DMS53 treated with DMSO at 0.1 percent for 48 hours (cell line): Measurements from ENCODE around the gene PALM.
"Not testable (repeated sequence)": the region's sequence is repeated elsewhere in the genome, so short reads cannot be mapped to it uniquely, and the experiment has no call there.

ENCODE experiments used
- DNase-seq: peaks from one replicate; lab custom pipeline; 2025; ENCODE audit not compliant: unreplicated experiment; lab: John Stamatoyannopoulos, UW

The PALM gene

DNA sequence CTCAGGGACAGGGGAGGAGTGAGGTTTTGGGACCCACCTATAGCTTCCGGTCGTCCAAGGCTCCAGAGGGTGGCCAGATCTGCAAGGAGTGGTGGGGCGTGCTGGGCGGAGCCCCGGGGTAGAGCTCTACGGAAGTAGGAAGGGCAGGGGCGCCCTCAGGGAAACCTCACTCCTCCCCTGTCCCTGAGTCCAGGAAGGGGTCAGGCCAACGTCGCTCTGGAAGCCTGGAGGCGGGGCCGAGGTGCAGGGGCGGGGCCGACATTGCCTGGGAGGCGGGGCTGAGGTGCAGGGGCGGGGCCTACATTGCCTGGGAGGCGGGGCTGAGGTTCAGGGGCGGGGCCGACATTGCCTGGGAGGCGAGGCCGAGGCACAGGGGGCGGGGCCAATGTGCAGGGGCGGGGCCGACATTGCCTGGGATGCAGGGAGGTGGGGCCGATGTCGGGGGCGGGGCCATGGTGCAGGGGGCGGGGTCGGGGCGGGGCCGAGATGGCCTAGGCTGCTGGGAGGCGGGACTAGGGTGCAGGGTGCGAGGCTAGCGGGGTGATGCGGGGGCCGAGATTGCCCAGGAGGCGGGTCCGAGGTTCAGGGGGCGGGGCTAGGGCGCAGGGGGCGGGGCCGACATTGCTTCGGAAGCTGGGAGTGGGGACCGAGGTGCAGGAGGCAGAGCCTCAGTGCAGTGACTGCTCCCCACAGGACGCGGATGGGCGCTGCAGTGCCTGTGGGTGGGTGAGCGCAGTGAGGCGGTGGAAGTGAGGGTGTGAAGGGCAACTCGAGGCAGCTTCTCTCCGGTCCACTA, 4.9 kb upstream of the PALM start:
- no peak for DNase-seq

DNA sequence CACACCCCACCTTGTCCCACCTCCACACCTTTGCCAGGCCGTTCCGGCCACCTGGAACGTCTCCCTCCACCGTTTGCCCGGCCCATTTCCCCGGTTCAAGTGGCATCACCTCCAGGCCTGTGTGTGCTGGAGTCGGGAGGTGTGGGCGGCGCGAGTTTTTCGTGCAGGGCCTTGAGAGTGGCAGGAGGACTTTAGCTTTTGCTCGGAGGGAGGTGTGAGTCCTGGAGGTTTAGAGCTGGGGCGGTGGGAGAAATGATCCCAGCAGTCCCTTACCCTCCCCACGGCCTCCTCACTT, 4.3 kb upstream of the PALM start:
- no peak for DNase-seq

DNA sequence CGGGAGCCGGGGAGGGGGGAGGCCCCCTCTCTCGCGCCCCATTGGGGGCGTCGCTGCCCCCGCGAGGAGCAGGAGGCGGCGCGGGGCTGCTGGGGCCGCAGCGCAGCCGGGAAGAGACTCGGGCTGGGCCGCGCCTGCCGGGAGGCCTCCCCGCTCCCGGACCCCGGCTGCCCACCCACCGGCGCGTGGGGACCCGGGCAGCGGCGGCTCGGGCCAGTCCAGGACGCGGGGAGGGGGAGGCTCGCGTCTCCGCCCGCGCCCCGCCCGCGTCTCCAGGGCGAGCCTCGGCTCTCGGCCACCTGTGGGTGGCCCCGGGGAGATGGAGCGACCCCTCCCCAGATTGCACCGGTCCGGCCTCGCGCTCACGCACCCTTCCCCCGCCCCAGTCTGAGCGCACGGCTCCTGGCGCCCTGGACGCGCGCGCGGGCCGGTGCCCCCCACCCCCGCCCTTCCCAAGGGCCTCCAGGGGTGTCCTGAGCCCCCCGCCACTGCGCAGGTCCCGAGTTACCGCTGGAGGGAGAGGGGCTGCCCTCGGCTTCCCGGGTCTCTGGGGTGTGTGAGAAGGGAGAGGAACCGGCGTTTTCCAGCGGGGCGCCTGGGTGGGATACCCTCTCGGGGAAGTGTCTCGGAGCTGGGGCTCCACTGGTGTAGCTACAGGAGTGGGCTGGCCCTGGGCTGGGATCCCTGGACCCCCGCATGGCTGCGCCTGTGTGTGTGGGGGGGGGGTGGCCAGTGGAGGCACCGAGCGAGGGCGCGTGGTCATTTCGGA, 645 bp downstream of the PALM start:
- no peak for DNase-seq

DNA sequence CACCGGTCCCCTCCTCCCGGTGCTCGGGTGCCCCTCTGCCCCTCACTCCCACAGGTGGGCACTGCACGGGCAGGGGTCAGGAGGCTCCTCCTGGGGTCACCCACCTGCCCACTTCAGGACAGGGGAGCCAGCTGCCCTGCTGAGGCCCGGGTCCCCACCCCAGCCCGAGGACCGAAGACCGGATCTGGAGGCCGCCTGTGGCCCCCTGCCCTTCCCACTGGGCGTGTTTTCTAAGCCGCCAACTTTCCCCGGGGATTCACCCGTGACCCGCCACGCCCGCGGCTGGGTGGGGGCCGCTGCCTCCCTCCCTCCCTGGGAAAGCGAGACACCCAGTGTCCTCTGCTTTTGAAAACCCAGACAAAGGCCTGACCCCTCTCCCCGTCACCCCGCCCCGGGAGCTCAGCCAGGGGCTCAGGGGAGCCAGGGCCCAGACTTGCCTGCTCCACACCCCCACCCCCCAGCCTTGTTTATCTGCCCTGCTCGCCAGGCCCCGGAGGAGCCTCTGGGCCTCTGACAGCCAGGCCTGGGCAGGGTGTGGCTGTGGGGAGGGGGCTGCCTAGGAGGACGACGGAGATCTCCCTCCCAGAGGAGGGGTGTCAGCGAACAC, 1.3 kb downstream of the PALM start:
- no peak for DNase-seq

- no peak for DNase-seq
These were observed 2.0 kb downstream of the PALM start for GRCh38 chr19:710767-711166.

DNA sequence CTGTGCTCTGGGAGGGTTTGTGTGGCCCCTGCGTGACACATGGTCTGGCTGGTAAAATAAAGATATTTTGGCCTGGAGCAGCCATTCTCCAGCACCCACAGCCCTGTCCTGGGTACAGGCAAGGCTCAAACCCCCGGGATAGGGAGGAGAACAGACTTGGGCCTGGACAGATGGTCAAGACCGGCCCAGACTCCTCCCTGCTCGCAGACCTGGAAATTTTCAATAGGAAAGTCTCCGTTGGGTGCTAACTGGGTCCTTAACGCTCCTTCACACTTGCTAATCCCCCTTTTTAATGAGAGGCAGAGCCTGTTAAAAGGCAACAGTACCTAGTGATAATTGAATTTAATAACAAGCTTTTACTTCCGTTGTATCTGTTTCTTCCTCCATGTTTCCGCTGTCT, 2.5 kb downstream of the PALM start:
- no peak for DNase-seq

- no peak for DNase-seq
These were observed 6.6 kb downstream of the PALM start for GRCh38 chr19:715347-715746.

GRCh38 chr19:718251-718951, 9.7 kb downstream of the PALM start:
- DNase-seq = no peak

GRCh38 chr19:718991-719512, 10.3 kb downstream of the PALM start:
- no peak for DNase-seq

DNA sequence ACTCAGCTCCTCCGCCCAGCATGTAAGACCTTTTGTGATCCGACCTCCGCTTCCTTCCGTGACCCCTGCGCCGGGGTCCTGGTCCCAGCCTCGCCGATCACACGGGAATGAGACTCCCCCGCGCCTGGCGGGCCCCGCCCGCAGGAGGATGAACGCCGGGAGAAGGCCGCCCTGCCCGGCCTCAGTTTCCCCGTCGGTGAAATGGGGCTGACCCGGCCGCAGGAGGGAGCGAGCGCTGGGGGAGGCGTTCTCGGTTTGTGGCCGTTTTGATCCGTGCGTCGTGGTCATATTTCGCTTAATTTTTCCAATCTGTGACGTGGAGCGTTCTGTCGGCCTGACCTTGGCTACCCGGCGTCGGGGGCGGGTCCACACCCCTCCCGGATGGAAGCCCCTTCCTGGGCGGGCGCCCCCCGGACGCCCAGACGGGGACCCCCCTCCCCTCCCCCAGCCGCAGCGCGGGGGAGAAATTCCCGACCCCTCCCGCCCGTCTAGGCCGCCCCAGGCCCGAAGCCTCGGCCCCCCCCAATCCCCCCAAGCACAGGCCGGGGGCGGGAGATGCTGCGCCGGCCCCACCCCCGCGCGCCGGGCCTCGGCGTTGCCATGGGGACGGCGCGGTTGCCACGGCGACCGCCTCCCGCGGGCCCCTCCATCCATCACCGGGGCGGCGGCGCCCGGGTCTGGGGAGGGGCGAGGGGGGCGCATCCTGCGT, 11.1 kb downstream of the PALM start:
- DNase-seq = no peak

DNA sequence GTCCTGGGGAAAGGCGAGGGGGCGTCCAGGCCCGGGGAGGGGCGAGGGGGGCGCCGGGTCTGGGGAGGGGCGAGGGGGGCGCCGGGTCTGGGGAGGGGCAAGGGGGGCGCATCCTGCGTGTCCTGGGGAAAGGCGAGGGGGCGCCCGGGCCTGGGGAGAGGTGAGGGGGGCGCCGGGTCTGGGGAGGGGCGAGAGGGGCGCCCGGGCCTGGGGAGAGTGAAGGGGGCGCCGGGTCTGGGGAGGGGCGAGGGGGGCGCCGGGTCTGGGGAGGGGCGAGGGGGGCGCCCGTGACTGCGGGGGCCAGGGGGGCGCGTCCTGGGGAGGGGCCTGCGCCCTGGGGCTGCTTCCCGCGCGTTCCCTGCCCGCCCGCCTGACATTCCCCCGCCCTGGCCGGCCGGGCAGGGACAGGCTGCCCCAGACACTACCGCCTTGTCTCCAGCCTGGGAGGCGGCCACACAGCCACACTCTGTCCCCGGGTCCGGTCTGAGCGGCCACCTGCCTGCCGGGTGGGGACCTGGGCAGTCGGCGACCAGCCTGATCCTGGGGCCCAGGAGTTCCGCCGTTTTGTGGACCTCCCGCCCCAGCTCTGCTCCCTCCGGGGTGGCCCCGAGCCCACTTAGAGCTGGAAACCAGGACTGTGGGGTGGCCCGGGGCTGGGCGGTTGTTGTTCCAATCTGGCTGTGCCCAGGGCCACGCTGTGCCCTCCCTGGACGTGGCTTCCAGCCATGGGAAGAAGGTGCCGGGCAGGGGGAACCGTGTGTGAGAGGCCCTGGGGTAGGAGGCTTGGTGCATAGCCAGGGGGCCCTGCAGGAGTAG, 11.8 kb downstream of the PALM start:
- no peak for DNase-seq

DNA sequence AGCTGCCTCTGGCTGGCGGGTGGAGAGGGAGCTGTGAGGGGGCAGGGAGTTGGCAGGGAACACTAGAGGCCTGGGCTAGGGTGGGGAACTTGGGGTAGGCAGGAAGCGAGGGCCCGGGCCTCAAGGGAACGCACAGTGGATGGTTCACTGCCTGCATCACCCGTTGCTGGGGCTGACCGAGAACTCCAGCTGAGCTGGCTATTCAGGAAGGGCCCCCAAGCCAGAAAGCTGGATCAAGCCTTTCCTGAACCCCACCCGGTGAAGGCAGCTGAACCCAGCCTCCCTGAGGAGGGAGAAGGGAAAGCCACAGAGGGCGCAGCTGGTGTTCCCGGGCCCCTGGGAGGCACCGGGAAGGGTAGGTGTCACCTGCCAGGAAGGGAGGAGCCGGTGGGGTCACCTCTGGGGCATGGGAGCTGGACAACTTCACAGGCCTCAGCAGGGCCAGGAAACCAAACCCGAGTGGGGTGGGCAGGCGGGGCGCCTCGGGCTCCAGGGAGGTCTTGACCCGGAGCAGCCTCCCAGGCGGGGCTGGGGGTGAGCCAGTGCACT, 13.9 kb downstream of the PALM start:
- DNase-seq = no peak

- no peak for DNase-seq
These were observed 14.5 kb downstream of the PALM start for GRCh38 chr19:723247-723646.

- no peak for DNase-seq
These were observed 15.0 kb downstream of the PALM start for GRCh38 chr19:723714-724113.

DNA sequence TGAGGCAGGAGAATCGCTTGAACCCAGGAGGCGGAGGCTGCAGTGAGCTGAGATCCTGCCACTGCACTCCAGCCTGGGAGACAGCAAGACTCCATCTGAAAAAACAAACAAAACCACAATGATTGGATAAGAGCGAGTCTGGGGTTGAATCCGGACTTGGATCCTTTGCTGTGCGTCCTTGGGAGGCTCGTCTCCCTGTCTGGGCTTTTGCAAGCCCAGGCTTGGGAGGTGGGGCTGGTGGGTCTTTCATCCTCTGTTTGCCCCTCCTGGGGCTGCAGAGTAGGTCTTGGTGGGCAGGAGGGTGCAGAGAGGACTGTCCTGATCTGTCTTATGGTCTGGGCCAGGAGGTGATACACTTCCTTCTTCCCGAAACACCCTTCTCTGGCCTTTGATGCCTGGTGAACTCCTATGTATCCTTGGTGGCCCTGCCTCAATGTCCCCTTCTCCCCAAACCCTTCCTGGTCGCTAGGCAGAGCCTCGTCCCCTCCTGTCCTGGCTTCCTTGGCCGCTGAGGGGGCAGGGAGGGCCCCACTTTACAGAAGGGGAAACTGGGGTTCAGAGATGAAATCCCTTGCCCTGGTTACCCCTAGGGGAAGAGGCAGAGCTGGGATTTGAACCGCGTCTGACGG, 16.8 kb downstream of the PALM start:
- DNase-seq = no peak

- no peak for DNase-seq
These were observed 18.5 kb downstream of the PALM start for GRCh38 chr19:726993-727956.

DNA sequence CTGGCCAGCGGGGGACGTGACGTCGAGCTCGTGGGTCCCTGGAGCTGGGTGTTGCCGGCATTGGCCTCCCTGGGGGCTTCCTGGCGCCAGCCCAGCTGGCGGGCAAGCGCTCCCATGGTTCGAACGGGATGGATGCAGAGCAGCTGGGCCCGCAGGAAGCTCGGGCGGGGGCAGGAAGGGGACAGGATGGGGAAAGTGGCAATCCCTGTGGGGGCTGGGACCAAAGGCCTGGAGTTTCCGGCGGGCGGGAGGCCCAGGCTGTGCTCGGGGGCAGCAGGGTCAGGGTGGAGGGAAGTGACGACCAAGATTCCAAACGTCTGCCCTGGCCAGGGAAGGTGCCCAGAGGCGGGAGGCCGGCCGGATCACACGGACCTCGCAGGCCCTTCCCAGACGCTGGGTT, 19.3 kb downstream of the PALM start:
- no peak for DNase-seq

DNA sequence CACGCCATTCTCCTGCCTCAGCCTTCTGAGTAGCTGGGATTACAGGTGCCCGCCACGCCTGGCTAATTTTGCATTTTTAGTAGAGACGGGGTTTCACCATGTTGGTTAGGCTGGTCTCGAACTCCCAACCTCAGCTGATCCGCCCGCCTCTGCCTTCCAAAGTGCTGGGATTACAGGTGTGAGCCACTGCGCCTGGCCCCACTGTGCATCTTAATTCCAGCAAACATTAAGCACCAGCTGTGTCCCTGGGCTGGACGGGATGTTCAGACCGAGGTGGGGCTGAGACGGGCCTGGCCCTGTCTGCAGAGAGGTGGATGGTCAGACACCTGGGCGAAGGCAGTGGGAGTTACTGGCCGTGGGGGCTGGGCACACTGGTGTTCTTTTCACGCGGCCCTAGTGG, 20.8 kb downstream of the PALM start:
- not testable (repeated sequence) for DNase-seq
